ENCODE data around the gene DOC2B.
"Not testable (repeated sequence)": the region's sequence is repeated elsewhere in the genome, so short reads cannot be mapped to it uniquely, and the experiment has no call there.

Gene DOC2B

GRCh38 chr17:189444-189843, 8.0 kb upstream of the DOC2B start:
- DNase-seq (ENCODE audit: low spot score), result no peak

- DNase-seq (ENCODE audit: low spot score), result no peak
Measured at GRCh38 chr17:187130-187529, 5.7 kb upstream of the DOC2B start.

DNA sequence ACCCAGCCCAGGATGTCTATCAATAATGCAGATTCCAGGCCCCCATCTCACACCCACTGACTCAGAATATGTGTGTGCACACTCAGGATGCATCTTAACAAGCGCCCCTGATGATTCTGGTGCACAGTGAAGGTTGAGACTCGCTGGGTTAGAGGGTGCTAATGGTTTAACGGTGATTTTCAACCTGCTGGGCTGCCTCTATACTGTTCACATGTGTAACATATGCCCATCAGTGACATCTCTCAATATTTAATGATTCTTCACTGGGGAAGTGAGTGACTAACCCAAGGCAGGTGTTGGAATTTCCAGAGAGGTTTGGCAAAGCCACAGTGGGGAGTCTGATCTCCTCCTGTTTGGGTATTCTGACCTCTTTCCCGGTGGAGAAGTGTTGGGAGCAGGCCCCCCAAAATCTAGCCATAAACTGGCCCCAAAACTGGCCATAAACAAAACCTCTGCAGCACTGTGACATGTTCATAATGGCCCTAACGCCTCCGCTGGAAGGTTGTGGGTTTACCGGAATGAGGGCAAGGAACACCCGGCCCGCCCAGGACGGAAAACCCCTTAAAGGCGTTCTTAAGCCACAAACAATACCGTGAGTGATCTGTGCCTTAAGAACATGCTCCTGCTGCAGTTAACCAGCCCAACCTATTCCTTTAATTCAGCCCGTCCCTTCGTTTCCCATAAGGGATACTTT, 4.1 kb upstream of the DOC2B start:
- DNase-seq (ENCODE audit: low spot score), result no peak

GRCh38 chr17:183021-183420, 1.6 kb upstream of the DOC2B start:
- no peak for DNase-seq (ENCODE audit: low spot score)

- no peak for DNase-seq (ENCODE audit: low spot score)
Measured at GRCh38 chr17:182050-182751, 751 bp upstream of the DOC2B start.

GRCh38 chr17:180381-181244, 837 bp downstream of the DOC2B start:
- no peak for DNase-seq (ENCODE audit: low spot score)

- no peak for DNase-seq (ENCODE audit: low spot score)
Measured at GRCh38 chr17:179781-180380, 1.6 kb downstream of the DOC2B start.

- DNase-seq (ENCODE audit: low spot score), result no peak
Measured at GRCh38 chr17:179066-179432, 2.4 kb downstream of the DOC2B start.

DNA sequence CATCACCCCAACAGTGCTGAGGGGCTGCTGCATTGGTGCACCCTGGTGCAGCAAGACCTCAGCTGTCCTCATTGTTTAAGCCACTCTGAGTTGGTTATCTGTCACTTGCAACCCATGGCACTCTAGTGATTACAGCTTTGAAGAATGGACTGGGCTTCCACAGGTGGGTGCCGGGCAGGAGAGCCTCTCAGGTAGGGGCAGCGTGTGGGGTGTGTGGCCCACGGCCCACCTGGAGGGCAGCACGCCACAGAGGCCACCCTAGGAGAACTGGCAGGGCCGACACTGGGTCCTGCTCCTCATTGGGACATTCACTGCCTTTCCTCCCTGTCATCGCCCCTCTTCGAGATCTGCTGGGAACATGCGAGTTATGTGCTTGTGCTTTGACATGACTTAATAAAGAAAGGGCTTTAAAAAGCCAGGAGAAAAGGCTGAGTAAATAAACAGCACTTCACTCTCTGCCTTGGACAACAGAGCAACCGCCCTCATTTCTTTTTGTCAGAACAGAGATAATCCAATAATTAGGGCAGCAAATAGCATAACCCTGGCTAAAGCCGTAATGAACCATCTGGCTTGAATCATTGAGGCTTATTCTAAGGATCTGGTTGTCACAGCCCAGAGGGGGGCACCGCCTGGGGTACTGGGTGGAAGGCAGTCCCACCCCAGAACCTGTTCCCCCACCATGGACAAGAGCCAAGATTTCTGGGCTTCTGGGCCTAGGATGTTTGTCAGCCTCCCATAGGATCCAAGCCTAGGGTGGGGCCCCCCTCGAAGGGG, 3.0 kb downstream of the DOC2B start:
- no peak for DNase-seq (ENCODE audit: low spot score)

DNA sequence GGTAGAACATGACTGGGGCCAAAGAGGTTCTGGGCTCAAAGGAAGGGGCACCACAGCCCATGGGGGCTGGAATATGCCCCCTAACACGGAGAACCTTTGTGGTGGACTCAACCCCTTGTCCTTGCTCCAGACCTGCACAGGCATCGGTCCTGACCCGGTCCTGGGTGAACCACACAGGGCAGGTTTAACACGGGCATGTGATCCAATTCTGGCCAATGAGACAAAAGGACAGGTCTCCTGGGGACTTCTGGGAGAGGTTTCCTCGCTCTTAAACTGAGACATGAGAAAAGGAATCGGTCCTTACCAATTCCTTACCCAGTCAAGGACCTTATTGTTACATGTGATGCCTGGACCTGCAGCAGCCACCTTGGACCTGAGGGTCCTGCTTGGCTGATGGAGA, 3.7 kb downstream of the DOC2B start:
- no peak for DNase-seq (ENCODE audit: low spot score)

GRCh38 chr17:177155-177554, 4.3 kb downstream of the DOC2B start:
- DNase-seq (ENCODE audit: low spot score), result no peak

DNA sequence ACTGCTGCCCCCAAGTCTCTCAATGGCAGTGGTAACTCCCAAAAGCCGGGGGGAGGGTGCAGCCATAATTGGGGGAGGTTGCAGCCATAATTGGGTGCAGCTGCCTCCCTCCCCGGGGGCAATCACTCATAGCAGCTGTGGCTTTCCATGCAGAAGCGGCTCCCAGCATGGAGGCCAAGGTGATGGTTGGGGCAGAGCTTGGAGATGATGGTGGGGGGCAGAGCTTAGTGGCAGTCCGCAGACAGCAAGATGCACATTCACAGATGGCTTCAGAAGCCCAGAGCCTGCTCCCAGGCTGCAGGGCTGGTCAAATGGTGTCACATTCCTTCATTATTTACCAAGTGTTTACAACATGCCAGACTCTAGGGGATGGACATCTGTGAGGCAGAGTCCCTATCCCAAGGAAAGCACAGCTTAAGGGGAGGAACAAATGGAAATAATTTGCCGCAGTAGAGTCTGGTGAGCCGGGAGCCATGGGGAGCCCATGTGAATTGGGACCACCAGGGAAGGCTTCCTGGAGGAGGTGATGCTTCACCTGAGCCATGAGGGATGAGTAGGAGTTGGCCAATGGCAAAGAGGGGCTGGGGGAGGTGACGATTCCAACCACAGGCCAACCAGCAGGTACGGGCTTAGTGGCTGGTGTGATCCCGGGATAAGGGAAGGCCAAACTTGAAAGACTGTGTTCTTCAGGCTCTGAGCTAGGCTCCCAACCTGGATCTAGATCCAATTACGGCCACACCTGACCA, 8.1 kb downstream of the DOC2B start:
- DNase-seq (ENCODE audit: low spot score), result no peak

DNA sequence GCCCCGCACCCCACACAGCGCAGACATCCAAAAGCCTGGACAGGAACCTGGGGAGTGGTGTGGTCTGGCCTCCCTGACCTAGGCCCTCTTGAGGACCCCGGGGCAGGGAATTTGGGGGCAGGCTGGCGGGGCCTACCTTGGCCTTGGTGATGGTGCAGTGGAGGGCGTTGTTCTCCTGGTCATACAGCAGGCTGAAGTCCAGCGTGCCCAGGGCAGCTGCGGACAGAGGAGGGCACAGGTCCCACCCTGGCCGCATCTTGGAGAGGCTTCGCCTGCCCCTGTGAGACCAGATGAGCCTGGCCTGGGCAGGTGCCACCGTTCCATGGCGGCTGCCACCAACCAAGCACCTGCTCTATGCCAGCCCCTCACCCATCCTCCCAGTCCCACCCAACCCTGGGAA, 9.0 kb downstream of the DOC2B start:
- no peak for DNase-seq (ENCODE audit: low spot score)

DNA sequence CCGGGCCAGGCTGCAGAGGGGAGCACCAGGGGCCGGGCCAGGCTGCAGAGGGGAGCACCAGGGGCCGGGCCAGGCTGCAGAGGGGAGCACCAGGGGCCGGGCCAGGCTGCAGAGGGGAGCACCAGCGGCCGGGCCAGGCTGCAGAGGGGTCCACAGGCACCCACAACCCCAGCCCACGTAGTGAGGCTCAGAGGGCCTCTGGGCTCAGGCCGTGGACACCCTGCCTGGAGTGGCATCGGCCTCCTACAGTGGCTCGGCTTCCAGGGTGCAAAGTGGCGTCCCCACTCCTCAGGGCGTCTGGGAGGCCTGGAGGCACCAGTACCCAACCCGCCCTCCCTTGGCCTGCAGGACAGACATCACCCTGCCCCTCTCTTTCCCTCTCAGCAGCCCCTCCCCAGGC, 9.6 kb downstream of the DOC2B start:
- DNase-seq (ENCODE audit: low spot score), result no peak

GRCh38 chr17:170130-170670, 11.2 kb downstream of the DOC2B start:
- no peak for DNase-seq (ENCODE audit: low spot score)

- not testable (repeated sequence) for DNase-seq (ENCODE audit: low spot score)
Measured at GRCh38 chr17:168614-169013, 12.8 kb downstream of the DOC2B start.

- DNase-seq (ENCODE audit: low spot score), result no peak
Measured at GRCh38 chr17:165939-166338, 15.5 kb downstream of the DOC2B start.

DNA sequence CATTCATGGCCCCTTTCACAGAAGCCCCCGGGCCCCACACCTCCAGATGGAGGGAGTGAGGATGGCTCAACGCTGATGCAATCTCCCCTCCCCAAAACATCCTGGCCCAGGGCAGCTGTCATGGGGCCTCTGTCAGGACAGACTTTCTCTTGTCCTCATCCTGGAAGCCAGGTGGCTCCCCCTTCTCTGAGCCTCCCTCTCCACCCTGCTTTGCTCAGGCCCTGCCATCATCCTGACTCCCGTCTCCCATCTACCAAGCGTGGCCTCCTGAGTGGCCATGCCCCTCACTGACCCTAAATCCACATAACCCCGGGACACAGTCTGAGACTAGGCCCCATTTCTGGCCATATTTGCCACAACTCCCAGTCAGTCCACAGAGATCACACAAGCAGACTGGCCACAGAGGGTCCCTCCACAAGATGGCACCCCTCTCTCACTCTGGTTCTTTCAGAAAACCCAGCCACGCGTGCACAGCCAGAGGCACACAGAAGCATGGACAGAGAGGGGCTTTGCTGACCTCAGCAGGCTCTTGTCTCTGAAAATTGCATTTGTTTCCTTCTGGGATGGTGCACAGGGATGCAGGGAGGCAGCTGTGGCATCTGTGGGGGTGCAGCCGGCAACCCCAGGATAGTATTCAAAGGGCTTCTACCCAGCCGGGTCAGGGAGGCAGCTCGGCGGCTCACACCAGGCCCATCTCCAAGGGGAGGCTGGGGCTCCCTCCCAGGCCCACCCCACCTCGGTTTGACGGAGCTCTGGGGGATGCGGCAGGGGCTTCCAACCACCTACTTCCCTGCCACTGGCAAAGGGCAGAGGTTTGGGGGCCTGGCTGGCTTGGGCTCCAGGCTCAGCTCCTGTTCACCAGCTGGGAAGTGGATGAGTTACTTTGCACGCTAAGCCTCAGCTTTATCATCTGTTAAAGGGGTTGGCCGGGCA, 16.9 kb downstream of the DOC2B start:
- DNase-seq (ENCODE audit: low spot score), result peak; percentile 18

DNA sequence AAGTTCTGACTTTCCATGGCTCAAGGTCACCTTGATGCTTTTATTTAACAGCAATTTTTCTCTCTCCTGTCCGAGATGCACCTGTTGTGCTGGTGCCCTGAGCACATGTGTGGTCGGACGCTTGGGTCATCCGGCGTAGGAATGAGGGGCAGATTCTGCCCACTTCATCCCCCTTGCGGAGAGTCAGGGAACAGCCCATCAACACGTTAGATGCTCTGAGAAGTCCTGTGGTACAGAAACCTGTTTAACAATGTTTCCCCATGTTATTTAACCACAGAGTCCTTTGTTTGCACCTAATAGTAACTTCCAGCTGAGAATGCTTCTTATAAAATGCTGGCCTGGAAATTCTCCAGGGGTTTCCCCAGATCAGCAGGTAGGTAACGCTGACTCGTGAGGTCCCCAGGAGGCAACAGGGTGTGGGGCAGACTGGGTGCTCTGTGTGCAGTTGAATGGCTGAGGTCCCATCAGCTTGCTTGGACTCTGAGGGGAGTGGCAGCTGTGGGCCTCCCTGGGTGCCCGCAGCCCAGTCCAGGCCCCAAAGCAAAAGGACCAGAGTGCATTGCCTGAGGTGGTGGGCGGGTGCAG, 17.8 kb downstream of the DOC2B start:
- no peak for DNase-seq (ENCODE audit: low spot score)
